ENCODE results near the gene AIP. TPM values are rescaled to one million over a fixed set of nuclear protein-coding genes. Genes with fewer than 3 reads are reported as not detected.

Gene AIP
- total and polyA plus RNA-seq, 2 of the 8 experiments (the other 6 are each of a cell fraction or from before 2014, with no cell fraction given): 29.8 to 54.4 TPM

- Histone ChIP-seq H3K56ac (replicated peaks; ENCODE audit: insufficient read length, low read depth, low read length) (no peak overlapping the region), H3K27ac (ENCODE audit: low read depth, low read length) (no peak overlapping the region), H3K14ac (ENCODE audit: insufficient read length) (no peak overlapping the region), H3K23me2 (ENCODE audit: low read depth, low read length) (peaks cover under 1% of the 10 kb centered on the region; the same call in 1 of the 2 replicates), H4K8ac (ENCODE audit: extremely low read depth, insufficient read depth, low read length) (no peak overlapping the region), H3K79me1 (ENCODE audit: low read depth, low read length) (no peaks in the 10 kb centered on the region), H3K9ac (replicated peaks in 1 of 4; ENCODE audit: extremely low read depth in 1 of 4, low read depth in 3 of 4, low read length in 3 of 4) (no peak overlapping the region; a peak in 2 of 7 replicates), H3K79me2 (ENCODE audit: control insufficient read depth in 1 of 2, insufficient read depth in 2 of 2, low read length in 2 of 2) (no peaks in the 10 kb centered on the region), H4K91ac (replicated peaks; ENCODE audit: insufficient read length, low read length) (no peak overlapping the region), H3K36me3 (ENCODE audit: control insufficient read depth in 2 of 4, insufficient read depth in 4 of 4, low read length in 3 of 4) (no peaks in the 10 kb centered on the region), H3K27me3 (replicated peaks in 1 of 4; ENCODE audit: control insufficient read depth in 3 of 4, extremely low read depth in 1 of 4, insufficient read depth in 3 of 4, low read length in 3 of 4) (peaks cover 0 to 8% (median 2%) of the 10 kb centered on the region in 4 experiments; a peak in 2 of 7 replicates), H2BK15ac (ENCODE audit: low read length) (no peak overlapping the region), H3K4ac (replicated peaks; ENCODE audit: insufficient read length, low read depth, low read length) (no peak overlapping the region), H3K4me2 (ENCODE audit: insufficient read depth in 1 of 2, low read depth in 2 of 2, low read length in 2 of 2) (no peak overlapping the region), H2BK20ac (ENCODE audit: low read length) (no peak overlapping the region), H3K4me3 (ENCODE audit: extremely low read depth in 1 of 4, insufficient read depth in 2 of 4, low read depth in 3 of 4, low read length in 4 of 4) (no peak overlapping the region), H3K23ac (ENCODE audit: insufficient read length) (no peak overlapping the region), H2AK5ac (ENCODE audit: low read depth, low read length) (no peak overlapping the region), H2AFZ (ENCODE audit: low read length) (no peak overlapping the region), H2BK12ac (ENCODE audit: low read depth, low read length) (no peak overlapping the region), H3K4me1 (replicated peaks in 1 of 4; ENCODE audit: control insufficient read depth in 3 of 4, insufficient read depth in 4 of 4, low read length in 3 of 4) (0 out of 7 replicates have a peak, but pooled peaks cover 0 to under 1% (median 0%) of the 10 kb centered on the region in 4 experiments), H4K20me1 (replicated peaks in 1 of 2; ENCODE audit: control insufficient read depth in 1 of 2, insufficient read depth in 2 of 2, low read length in 2 of 2) (no peaks in the 10 kb centered on the region), H4K5ac (ENCODE audit: insufficient read length, low read depth, low read length) (no peak overlapping the region), H3K18ac (ENCODE audit: extremely low read depth, low read length) (no peak overlapping the region), H2BK120ac (replicated peaks; ENCODE audit: low read depth, low read length) (no peak overlapping the region), H3K9me3 (ENCODE audit: insufficient read depth in 2 of 2, low read depth in 1 of 2, low read length in 1 of 2) (no peaks in the 10 kb centered on the region), H2BK5ac (ENCODE audit: low read depth, low read length) (no peak overlapping the region)
- TF ChIP-seq USF2 (IDR thresholded peaks at IDR 0.05; ENCODE audit: low read length) (no peak), CTCF (IDR thresholded peaks at IDR 0.05; ENCODE audit: control extremely low read depth in 1 of 3, insufficient read depth in 1 of 3, low read depth in 1 of 3, low read length in 3 of 3) (no peak), CREB1 (IDR thresholded peaks at IDR 0.05) (no peak), RAD21 (IDR thresholded peaks at IDR 0.05 in 1 of 2, conservative IDR thresholded peaks at IDR 0.05 in 1 of 2; ENCODE audit: low read depth in 2 of 2, low read length in 2 of 2) (no peak), POLR2AphosphoS5 (IDR thresholded peaks at IDR 0.05; ENCODE audit: low read depth, low read length) (no peak)
- WGBS, 2 experiments (ENCODE audit: extremely low coverage in 1 of 2, insufficient coverage in 1 of 2, insufficient read length in 1 of 2, insufficient replicate concordance in 2 of 2, low coverage in 1 of 2, low lambda C conversion rate in 2 of 2, missing lambda C conversion rate in 1 of 2): 90% methylated on average over 7 of the region's 7 CpGs; no CpG with 5 or more reads in 1 of the 2 experiments
- ChIA-PET POLR2A (ENCODE audit: partially characterized antibody) (no interaction called here), CTCF (ENCODE audit: partially characterized antibody) (no interaction called here)
- FAIRE-seq (no peak), DNase-seq (ENCODE audit: low read depth in 1 of 2, low spot score in 2 of 2) (no peak)
These were observed 31.3 kb downstream of the AIP start for GRCh38 chr11:67514116-67514515.

All from H1 (cell line).